ENCODE measurements around the gene ALDOB.
A peak's percentile ranks its signal among the peaks of the same experiment; 100 is the strongest.

The ALDOB gene

DNA sequence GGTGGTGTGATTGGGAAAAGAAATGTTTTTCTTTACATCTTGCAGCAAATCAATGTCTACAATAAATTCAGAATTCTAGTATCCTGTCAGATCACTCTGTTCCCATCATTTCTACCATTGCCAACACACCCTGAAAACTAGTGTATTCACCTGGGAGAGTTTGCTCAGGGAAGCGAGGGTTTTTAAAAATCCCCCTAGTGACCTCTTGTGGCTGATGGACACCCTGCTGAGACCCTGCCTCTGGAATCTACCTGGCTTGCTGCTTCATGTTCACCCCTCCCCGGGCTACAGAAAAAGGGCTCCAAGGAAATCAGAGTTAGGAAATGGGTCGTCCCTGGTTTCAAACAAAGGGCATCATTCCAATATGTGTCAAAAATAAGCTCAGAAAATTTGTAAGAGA is 21.4 kb upstream of the ALDOB start:
- DNase-seq (ENCODE audit: low read depth, low spot score): no peak

- no peak for DNase-seq (ENCODE audit: low read depth, low spot score)
Observed at GRCh38 chr9:101455656-101456240, 20.2 kb upstream of the ALDOB start.

DNA sequence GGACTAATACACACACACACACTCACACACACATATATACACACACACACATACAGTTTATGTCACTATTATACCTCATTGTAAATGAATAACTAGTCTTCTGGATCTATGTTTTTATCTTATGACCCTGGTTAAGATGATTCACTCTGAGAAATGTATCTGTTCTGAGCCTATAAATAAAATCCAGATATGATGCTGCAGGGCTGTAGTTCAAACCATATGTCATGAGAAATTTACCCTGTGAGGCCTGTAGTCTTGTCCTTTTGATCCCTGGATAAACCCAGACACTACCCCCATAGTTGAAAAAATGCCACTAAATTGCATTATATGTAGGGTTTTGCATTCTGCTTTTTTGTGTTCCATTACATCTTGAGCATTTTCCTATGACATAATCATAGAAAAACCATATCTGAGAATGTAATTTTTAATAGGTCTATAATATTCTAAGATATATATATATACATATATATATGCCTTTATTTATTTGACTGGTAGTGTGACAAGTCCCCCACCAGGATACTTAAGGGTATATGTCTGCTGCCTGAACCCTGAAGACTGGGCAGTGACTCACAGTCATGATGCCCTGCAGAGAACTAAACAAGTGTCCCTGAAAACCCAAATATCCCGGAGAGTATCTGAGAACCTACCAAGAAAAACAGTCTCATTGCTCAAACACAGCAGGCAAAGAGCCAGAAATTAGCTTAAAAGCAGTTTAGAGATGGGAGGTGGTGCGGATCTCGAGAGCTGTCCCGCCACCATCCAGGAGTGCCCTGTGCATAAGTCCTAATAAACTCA is 18.4 kb upstream of the ALDOB start:
- DNase-seq (ENCODE audit: low read depth, low spot score): peak; percentile 87

DNA sequence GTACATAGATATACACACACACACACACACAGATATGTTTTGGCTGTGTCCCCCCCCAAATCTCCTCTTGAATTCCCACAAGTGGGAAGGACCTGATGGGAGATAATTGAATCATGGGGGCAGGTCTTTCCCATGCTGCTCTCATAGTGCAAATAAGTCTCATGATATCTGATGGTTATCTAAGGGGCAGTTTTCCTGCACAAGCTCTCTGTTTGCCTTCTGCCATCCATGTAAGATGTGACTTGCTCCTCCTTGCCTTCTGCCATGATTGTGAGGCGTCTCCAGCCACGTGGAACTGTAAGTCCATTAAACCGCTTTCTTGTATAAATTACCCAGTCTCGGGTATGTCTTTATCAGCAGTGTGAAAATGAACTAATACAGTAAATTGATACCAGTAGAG is 15.9 kb upstream of the ALDOB start:
- no peak for DNase-seq (ENCODE audit: low read depth, low spot score)

DNA sequence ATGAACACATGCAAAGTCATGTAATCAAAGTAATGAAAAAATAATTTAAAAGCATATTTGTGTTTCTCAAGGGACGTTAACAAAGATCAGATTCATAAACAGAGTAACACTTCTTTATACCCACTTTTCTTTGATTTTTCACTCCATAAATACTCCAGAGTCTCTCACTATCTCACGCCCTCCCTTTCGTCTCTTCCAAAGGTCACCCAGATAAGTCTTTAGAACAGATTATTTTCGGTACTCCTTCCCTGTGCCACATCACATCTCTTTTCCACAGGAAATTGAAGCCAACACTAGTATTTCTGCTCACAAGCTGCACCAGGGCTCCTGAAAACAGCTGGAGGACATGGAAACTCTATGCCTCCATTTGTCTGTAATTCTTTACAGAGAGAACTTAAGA is 15.4 kb upstream of the ALDOB start:
- no peak for DNase-seq (ENCODE audit: low read depth, low spot score)

DNA sequence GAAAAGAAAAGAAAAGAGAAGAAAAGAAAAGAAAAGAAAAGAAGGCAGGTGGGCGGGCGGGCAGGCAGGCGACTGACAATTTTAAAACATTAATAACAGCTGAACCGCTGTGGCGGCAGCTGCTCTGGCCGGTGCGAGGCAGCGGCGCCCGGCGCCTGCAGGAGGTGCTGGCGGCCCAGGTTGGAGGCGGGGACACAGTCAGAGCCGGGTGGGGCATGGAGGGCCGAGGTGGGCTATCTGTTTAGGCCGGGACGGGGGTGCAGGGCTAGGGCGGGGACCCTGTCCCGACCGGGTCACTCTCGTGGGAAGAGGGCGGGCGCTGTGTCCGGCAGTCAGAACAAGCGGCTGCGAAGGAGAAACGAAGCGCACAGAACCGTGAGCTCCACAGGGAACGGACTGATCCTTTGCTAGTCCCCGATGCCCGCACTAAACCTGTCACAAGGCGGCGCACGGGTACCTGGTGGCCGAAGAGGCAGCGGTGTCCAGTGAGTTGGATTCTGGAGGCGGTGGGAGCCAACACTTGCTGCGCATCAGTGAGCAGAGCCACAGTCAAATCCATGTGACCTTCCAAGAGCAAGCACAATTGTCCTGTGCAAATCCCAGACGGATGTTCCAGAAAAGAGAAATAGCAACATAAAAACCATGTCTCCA is 13.6 kb upstream of the ALDOB start:
- peak; percentile 29 for DNase-seq (ENCODE audit: low read depth, low spot score)

GRCh38 chr9:101448680-101449070 is 13.1 kb upstream of the ALDOB start:
- no peak for DNase-seq (ENCODE audit: low read depth, low spot score)

DNA sequence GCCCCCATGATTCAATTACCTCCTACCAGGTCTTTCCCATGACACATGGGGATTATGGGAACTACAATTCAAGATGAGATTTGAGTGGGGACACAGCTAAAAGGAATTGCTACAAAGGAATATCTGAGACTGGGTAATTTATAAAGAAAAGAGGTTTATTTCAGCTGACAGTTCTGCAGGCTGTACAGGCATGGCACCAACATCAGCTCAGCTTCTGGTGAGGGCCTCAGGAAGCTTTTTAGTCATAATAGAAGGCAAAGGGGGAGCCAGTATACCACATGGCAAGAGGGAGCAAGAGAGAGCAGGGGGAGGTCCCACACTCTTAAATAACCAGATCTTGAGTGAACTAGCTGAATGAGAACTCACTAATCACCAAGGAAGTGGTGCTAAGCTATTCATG is 11.2 kb upstream of the ALDOB start:
- DNase-seq (ENCODE audit: low read depth, low spot score): no peak

DNA sequence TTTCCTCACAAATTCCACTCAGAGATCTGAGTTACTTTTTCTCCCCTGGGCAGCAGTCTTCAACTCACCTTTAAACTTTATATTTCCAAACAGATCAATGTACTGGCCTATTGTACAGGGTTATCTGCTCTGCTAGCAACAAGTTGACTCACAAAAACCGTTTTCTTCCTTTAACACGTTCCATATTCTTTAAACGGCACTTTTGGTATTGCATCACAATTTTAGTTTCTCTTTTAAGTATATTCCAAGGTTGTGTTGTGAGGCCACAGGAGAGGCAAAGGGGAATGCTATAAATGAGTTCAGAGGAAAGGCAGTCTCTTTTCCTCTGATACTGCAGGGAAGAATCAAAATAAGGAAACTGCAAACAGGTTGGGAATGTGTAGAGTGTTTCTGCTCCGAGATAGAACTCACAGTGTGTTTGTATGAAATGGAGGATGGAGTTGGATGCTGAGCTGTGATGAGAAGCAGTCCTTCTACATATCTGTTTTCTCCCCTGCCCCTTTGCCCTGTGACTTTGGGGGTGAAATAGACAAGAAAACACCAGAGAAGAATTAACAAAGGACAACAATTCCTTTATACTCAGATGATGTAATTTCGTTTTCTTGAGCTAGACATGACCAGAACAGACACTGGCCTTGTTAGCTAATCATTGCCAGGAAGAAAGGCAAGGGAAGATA is 9.9 kb upstream of the ALDOB start:
- DNase-seq (ENCODE audit: low read depth, low spot score): no peak

- no peak for DNase-seq (ENCODE audit: low read depth, low spot score)
Observed at GRCh38 chr9:101443364-101443771, 7.8 kb upstream of the ALDOB start.

- no peak for DNase-seq (ENCODE audit: low read depth, low spot score)
Observed at GRCh38 chr9:101442736-101443135, 7.2 kb upstream of the ALDOB start.

DNA sequence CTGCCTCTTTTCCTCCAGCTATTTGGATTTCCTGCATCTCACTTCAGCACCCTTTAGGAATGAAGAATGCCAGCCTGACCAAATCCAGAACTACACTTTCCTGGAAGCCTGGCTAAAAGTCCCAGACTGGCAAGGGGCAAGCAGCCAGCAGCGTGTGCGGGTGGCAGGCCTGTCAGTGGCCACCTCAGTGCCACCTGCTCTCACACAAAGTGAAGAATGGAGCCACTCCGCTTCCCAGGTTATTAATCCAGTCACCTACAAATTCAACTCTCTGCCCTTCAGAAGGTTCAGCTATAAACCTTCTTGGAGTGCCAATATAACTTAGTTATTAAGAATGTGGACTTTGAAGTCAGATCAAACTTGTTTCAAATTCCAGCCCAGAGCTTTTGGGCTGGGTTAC is 6.7 kb upstream of the ALDOB start:
- no peak for DNase-seq (ENCODE audit: low read depth, low spot score)

DNA sequence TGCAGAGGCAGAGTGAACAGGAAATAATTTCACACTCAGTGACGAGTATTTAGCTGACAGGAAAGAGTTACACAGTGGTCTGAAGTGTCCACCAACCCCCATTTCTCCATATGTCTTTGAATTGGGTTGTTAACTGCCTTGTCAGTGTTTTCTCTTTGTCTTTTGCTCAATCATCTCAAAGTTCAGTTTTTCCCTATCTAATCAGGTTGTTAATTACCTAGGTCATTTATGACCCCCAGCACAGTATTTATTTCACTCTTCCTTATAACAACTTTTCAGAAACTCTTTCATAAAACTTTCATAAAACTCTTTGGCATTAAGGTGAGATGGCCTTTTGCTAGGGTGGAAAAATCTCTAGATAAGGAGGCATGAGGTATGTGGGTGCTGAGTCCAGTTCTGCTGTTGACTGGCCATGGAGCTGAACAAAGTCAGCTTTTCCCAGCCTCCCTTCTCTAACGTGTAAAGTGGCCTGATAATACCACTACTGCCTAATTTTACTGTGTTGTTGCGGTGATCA is 5.2 kb upstream of the ALDOB start:
- DNase-seq (ENCODE audit: low read depth, low spot score): no peak

- no peak for DNase-seq (ENCODE audit: low read depth, low spot score)
Observed at GRCh38 chr9:101438523-101438922, 2.9 kb upstream of the ALDOB start.

GRCh38 chr9:101437806-101438232 is 2.2 kb upstream of the ALDOB start:
- DNase-seq (ENCODE audit: low read depth, low spot score): no peak

DNA sequence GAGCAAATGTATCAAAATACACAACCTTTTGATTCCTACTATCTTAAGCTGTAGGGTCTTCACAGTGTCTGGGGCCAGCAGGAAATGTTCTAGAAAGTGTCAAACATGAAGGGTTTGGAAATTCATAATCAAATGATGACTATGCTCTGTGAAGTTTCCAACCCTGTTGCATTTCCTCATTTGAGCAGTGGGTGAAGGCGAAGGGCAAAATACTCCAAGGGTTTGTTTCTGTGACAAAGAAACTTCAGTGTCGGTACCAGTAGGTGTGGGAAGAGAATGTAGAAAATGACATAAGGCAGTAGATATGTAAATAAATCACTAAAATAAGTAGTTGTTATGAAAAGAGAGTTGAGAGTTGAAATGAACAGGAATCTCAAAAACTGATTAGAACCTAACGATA is 576 bp downstream of the ALDOB start:
- DNase-seq (ENCODE audit: low read depth, low spot score): no peak

GRCh38 chr9:101433229-101433628 is 2.3 kb downstream of the ALDOB start:
- DNase-seq (ENCODE audit: low read depth, low spot score): no peak

DNA sequence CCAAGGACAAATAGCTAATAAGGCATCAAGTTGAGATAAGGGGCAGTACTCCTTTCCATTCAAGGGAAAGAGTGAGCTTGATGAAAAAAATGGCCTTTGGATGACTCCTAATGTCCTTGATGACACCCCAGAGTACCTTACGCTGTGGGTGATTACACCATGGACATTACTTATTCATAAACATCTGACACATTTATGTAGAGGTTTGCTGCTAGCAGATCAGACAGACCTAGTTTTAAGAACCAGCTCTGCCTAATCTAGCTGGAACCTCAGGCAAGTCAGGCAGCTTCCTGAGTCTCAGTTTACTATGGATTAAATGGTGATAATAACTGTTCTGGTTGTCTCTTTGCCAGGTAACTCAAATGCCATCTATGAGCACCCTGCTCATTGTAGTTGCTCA is 2.8 kb downstream of the ALDOB start:
- DNase-seq (ENCODE audit: low read depth, low spot score): no peak

DNA sequence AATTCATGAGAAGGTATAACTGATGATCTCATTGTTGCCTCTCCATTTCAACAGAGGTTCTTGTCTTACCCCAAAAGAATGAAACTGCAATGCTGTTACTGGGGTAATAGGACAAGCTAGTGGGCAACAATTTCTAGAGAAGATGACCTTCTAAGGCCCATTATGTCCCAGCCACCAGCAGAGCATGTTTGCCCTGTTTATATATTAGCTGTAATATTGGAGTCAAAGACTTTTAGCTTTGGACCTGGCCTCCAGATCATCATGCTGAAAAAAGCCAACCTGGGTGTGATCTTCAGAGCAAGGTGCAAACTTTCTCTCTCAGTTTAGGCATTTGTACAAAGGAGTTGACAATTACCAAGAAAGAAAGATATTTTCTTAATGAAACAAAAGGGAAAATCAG is 3.4 kb downstream of the ALDOB start:
- no peak for DNase-seq (ENCODE audit: low read depth, low spot score)

DNA sequence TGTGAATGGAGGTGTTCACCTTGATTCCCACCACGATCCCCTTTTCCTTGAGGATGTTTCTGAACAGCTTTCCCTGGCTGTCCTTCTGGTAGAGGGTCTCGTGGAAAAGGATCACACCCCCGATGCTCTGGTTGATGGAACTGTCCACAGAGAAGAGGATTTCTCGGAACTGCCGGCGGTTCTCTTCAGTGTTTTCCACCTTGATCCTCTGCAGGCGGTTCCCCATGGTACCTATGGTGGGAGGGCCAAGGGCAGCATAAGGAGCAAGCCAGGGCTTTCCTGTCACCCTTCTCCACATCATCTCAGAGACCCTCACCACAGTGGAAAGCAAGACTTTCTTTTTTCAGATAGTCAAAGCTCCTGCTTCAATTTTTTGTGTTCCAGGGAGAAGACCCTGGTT is 5.8 kb downstream of the ALDOB start:
- DNase-seq (ENCODE audit: low read depth, low spot score): no peak

- no peak for DNase-seq (ENCODE audit: low read depth, low spot score)
Observed at GRCh38 chr9:101428909-101429308, 6.7 kb downstream of the ALDOB start.

- DNase-seq (ENCODE audit: low read depth, low spot score): no peak
Observed at GRCh38 chr9:101427957-101428655, 7.5 kb downstream of the ALDOB start.
